IPS-11a (cell line): ENCODE data around the gene WDR26.
"Not testable (repeated sequence)": the region's sequence is repeated elsewhere in the genome, so short reads cannot be mapped to it uniquely, and the experiment has no call there.

Experiments used
- H3K4me3 ChIP-seq: one replicate; pipeline ENCODE4 v1.5.1; 2013; ENCODE audit warnings: low read depth, low read length, control low read depth

WDR26 gene

GRCh38 chr1:224434691-224435317 is at the start of gene WDR26:
WDR26 (minus strand) TSS chr1:224434797.
- H3K4me3 ChIP-seq = peak within 1 kb of the TSS; percentile 81

DNA sequence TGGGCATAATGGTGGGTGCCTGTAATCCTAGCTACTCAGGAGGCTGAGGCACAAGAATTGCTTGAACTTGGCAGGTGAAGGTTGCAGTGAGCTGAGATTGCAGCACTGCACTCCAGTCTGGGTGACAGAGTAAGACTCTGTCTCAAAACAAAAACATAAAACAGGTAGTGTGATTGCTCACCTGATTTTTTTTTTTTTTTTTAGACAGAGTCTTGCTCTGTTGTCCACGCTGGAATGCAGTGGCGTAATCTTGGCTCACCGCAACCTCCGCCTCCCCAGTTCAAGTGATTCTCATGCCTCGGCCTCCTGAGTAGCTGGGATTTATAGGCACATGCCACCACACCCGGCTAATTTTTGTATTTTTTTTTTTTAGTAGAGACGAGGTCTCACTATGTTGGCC is 48.6 kb upstream of the WDR26 start:
- not testable (repeated sequence) for H3K4me3 ChIP-seq

DNA sequence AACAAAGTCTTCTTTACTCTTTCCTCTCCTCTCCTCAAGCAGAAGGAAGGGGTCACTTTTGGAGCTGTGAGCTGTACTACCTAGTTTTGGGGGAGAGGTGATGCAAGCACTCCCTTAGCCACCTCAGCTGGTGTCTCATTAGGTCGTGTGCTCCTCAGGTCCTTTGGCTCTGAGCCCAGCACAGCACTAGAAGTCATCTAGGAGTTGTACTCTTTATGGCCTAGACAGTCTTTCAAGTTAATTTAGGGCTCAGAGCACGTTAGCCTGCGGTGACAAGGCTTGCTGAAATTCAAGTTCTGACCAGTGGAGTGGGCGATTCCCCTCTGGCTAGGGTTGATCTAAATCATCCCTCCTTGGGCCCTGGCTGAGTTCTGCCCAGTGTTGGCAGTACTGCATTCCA is 48.0 kb upstream of the WDR26 start:
- H3K4me3 ChIP-seq = no peak overlapping the region

GRCh38 chr1:224481601-224482000 is 47.0 kb upstream of the WDR26 start:
- no peak overlapping the region for H3K4me3 ChIP-seq

GRCh38 chr1:224480888-224481459 is 46.4 kb upstream of the WDR26 start:
- not testable (repeated sequence) for H3K4me3 ChIP-seq

GRCh38 chr1:224480200-224480599 is 45.6 kb upstream of the WDR26 start:
- H3K4me3 ChIP-seq = not testable (repeated sequence)

DNA sequence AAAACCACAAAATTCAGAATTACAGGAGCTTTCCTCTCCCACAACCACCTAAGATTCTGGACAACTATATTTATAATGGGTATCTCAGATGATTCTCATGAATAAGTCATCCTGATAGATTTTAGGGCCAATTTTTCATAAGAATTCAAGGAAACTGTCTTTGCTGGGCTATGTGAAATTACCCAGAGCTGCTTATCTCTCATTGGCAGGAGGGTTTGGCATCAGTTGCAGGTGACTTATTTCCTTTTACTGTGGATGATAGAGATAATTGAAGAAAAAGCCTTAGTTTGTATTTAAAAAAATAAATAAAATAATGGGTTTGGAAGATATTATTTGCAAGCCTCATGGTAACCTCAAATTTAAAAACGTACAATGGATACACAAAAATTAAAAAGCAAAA is 38.2 kb upstream of the WDR26 start:
- no peak overlapping the region for H3K4me3 ChIP-seq

DNA sequence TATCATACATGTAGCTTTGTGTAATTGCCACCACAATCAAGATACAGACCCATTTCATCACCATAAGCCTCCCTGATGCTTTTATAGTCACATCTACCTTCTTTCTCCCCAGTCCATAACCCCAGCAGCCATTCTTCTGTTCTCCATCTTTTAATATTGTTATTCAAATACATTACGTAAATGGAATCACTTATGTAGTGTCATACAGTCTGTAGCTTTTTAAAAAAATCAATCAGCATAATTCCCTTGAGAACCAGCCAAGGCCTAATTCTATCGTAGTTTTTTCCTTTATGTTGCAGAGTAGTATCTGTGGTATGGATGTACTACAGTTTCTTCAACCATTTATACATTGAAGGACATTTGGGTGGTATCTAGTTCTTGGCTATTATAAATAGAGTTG is 31.6 kb upstream of the WDR26 start:
- no peak overlapping the region for H3K4me3 ChIP-seq

DNA sequence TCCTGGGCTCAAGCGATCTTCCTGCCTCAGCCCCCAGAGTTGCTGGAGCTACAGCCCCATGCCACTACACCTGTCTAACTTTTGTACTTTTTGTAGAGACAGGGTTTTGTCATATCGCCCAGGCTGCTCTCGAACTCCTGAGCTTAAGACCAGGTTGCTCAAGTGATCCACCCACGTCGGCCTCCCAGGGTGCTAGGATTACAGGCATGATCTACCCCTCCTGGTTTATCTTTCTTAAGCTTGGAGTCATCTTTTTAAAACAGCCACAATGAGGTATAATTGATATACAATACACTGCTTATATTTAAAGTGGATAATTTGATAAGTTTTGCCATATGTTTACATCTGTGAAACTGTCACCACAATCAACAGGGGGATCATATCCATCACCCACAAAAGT is 25.4 kb upstream of the WDR26 start:
- H3K4me3 ChIP-seq = no peak overlapping the region

DNA sequence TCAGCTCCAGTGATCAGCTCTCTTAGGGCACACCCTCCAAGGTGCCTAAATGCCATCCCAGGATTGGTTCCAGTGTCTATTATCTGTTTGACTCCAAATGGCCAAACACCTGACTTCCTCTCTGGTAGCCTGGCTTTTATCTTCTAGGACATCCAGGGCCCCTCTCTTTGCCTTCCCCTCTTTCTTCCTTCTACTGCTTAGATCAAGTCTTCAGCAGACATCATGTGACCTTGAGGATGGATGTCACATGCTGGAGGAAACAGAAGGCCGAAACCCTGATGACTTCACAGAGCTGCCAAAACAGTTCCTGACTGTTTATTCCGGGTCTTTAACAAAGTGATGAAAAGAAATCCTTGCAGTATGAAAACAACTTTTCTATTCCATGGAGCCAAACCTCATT is 24.4 kb upstream of the WDR26 start:
- H3K4me3 ChIP-seq = no peak overlapping the region

GRCh38 chr1:224458296-224458695 is 23.7 kb upstream of the WDR26 start:
- H3K4me3 ChIP-seq = no peak overlapping the region

DNA sequence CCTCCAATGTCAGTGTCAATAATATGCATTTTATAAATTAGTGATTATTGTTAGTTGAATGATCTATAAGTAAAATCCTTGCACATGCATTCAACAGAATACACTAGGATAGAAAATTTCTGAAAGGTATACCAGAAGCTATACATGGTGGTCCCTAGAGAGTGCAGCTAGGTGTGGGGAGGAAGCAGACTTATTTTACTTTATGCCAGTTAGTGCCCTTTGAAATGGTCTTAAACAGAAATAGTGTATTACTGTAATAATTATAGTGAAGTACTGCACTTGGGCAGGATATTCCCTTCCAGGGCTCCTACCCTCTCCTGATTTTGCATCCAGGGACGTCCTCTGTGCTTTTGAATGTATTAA is 23.2 kb upstream of the WDR26 start:
- H3K4me3 ChIP-seq = no peak overlapping the region

GRCh38 chr1:224456637-224456953 is 22.0 kb upstream of the WDR26 start:
- no peak overlapping the region for H3K4me3 ChIP-seq

DNA sequence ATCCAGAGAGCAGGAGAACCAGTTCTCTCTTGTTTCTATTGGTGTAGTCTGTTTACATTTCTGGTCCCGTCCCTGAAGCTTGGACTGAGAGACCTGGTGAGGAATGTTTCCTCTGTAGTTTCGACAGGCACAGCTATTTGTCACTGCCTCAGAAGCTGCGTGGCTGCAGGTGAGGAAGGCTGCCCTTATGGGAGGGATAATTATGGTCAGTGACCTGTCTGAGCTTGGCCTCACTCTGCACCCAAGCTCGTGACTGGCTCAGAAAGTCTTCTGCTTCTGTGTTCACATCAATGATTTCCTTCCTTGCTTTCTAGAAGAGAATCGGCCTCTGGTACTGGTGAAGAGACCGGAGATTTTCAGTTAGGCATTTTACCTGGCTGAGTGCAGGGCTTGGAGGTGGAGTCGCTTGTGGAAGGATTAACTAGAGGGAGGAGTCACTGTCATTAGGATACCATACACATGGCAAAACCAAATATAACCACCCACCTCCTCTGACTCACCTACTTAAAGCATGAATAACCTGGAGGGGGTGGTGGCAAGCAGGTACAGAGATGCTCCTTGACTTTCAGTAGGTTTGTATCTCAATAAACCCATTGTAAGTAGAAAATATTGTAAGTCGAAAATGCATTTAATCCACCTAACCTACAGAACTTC is 19.9 kb upstream of the WDR26 start:
- H3K4me3 ChIP-seq = no peak overlapping the region

DNA sequence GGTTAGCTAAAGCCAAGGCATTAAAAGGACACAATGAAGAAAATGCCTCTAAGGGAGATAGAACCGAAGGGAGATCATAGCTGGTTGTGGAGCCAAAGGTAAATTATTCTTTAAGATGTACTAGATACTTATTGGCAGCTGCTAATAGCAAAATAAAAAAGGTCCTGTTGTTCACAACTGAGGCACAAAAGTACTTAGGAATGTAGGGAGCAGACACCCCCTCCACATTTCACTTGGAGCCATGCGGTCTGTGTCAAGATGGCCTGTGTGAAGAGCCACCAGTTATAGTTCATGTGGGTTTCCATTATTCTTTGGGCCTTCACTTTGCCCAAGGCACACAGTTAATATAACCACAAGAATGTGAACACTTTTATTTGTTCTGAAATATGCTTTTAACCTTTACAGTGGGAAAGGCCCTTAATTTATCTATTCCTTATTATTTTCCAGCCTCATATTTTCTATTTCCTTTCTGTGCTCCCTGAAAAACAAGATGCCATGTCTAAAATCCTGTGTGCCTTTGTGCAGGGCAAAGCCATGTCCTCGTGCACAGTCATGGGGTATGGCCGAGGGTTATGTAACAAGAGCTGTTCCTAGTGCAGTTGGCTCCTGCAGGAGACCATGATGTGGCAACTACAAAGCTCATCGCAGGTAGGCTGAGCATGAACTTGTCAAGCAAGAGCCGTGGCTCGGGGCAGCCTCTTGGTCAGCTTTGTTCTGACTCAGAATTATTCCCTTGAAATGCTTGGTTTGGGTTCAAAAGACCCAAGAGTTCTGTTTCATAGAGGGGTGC is 16.2 kb upstream of the WDR26 start:
- H3K4me3 ChIP-seq = no peak overlapping the region

- no peak overlapping the region for H3K4me3 ChIP-seq
Observed at GRCh38 chr1:224450159-224450558, 15.6 kb upstream of the WDR26 start.

DNA sequence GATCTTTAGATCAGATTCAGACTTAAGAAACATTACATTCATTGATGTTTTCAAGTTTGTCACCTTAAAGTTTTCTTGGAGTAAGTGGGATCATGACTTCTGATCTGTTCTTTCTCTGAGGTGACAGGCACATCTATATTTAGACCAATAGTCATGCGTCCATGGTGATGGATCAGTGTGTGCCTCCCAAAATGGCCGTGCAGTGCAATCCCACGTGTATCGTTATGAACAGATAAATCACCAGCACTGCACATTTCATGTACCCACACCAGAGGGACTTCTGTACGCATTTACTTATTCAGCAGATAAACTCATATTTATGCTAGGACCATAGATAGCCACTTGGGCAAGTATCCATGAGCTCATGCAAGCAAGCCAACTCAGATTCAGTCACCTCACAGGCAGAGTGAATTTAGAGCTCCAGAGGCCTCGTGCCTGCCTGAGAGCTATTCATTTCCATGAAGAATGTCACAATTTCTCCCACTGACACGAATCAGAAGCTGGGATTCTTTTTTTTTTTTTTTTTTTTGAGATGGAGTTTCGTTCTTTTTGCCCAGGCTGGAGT is 13.9 kb upstream of the WDR26 start:
- H3K4me3 ChIP-seq = no peak overlapping the region

- H3K4me3 ChIP-seq = no peak overlapping the region
Observed at GRCh38 chr1:224447971-224448370, 13.4 kb upstream of the WDR26 start.

DNA sequence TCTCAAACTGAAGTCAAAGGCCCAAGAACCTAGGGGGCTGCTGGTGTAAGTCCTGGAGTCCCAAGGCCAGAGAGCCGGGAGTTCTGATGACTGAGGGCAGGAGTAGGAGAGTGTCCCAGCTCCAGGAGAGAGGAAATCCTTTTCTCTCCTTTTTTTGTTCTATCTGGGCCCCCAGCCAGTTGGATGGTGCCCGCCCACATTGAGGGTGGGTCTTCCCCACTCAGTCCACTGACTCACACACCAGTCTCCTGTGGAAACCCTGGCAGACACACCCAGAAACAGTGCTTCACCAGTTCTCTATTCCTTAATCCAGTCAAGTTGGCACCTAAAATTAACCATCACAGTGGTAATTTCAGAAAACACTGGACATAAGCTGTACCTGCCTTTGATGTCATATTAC is 12.7 kb upstream of the WDR26 start:
- no peak overlapping the region for H3K4me3 ChIP-seq

DNA sequence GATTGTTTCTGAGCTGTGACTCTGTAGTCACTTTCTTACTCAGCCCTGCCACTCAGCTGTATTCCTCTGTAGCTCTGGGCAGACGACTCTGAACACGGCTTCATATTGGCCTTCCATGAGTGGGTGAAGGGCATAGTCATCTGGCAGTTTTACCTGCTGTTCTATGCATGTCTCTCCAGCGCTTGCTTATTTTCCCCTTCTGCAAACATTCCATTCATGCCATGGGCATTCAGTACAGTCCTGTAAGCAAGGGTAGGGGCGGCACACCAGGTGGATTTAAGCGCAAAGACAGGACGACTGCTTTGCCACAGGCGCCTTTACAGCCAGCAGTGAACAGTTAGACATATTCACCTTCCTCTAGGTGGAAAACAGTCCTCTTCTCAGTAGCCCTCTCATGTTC is 4.4 kb upstream of the WDR26 start:
- no peak overlapping the region for H3K4me3 ChIP-seq

GRCh38 chr1:224435999-224436398 is 1.4 kb upstream of the WDR26 start:
- no peak overlapping the region for H3K4me3 ChIP-seq

- peak overlapping the region; percentile 81 for H3K4me3 ChIP-seq
Observed at GRCh38 chr1:224435318-224435763, 744 bp upstream of the WDR26 start.
